Inferior parietal cortex (tissue), 1 donor: ENCODE results near the gene FAIM2.

ENCODE experiments used
- DNase-seq: peaks from one replicate; pipeline ENCODE4 v3.0.0-alpha.2; 2016; ENCODE audit errors: extremely low spot score

Gene FAIM2

GRCh38 chr12:49939707-49940106, 36.0 kb upstream of the FAIM2 start:
- DNase-seq, result no peak

- no peak for DNase-seq
Measured at GRCh38 chr12:49939307-49939706, 35.6 kb upstream of the FAIM2 start.

DNA sequence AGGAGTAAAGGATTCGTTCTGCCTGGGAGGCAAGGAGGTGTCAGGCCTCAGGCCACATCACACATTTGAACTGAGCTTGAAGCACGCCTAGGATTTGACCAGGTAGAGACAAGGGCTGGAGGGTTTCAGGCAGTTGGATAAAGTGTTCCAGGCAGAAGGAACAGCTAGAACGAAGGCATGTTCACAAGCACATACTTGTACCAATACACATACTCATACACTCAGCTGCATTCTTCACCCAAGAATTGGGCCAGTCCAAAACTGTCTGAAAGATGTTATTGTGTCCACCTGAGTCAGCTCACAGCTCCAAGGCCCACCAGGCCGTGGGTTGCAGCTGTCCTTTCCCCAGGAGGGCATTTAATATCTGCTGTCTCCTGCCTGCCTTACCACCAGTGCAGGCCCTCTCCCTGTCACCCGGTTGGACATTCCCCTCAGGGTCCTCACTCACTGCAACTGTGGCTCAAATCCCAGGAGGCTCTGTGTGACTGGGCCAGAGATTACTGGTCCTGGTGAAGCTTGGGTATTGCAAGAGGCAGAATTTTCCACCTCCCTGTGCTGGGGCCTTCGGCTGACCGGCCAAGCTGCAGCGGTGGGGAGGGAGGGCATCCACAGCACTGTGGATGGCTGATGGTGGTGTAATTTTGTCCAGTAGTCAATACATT, 34.1 kb upstream of the FAIM2 start:
- DNase-seq, result no peak

DNA sequence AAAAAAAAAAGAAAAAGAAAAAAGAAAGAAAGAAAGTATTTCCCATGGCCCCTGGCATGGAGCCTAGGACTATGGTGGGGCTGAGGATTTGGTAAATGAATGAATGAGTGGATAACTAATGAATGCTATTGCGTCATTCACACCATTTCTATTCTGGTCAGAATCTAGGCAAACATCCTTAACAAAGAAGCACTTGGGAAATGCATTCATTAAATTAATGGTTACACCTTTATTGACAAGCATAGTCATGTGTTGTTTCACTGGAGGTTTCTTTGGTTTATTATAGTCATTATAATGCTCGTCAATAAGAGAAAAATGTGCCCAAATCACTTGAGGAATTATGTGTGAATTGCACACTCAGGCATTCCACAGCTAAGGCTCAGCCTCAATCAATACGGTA, 33.2 kb upstream of the FAIM2 start:
- DNase-seq, result no peak

GRCh38 chr12:49934505-49934904, 30.8 kb upstream of the FAIM2 start:
- DNase-seq, result no peak

DNA sequence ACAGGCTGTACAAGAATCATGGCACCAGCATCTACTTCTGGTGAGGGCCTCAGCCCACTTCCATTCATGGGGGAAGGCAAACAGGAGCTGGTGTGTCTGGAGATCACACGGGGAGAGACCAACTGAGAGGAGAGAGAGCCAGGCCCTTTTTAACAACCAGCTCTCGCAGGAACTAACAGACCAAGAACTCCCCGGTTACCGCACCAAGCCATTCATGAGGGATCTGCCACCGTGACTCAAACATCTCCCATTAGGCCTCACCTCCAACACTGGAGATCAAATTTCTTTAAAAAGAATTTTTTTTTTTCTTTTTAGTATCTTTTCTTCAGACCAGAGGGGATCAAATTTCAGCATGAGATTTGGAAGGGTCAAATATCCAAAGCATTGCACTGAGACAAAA, 30.1 kb upstream of the FAIM2 start:
- DNase-seq, result no peak

DNA sequence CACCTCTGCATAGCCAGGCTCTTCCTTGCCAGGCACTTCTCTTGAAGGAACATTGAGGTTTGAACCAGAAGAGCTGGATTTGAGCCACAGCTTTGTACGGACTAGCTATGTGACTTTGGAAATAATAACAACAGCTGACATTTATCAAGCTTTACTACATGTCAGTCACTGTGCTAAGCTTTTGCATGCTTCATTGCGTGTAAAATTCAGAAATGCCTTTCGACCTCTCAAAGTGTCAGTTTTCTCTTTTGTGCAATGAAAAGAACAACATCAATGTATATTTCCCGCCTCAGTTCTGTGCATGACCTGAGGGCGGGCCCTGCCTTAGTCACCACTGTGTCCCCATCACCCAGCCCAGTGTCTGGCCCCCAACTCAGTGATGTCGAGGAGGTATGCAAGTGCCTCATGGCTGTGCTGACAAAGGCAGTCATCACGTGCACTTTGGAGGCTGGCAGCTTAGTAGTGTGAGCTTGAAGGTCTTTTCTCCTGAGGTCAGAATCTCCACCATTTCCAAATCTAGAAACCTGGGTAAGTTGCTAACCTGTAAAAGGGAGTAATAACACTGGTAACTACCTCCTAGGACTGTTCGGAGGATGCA, 28.9 kb upstream of the FAIM2 start:
- no peak for DNase-seq

GRCh38 chr12:49932023-49932422, 28.3 kb upstream of the FAIM2 start:
- DNase-seq, result no peak

GRCh38 chr12:49930515-49931288, 27.0 kb upstream of the FAIM2 start:
- no peak for DNase-seq

GRCh38 chr12:49929581-49929980, 25.9 kb upstream of the FAIM2 start:
- DNase-seq, result no peak

DNA sequence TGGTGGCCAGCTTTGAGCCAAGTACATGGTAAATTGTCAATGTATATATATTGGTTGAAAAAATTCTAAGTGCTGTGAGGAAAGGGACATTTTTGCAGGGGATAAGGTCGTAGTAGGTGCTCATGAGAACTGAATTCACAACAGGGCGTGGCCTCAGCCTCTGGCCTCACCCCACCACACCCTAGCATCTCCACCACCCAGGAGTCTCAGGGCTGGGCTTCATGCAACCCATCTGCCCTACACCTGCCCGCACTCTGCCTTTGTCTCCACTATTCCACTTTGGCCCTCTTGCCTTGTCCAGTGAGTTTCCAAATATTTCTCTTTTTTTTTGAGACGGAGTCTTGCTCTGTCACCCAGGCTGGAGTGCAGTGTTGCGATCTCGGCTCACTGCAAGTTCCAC, 24.8 kb upstream of the FAIM2 start:
- no peak for DNase-seq

DNA sequence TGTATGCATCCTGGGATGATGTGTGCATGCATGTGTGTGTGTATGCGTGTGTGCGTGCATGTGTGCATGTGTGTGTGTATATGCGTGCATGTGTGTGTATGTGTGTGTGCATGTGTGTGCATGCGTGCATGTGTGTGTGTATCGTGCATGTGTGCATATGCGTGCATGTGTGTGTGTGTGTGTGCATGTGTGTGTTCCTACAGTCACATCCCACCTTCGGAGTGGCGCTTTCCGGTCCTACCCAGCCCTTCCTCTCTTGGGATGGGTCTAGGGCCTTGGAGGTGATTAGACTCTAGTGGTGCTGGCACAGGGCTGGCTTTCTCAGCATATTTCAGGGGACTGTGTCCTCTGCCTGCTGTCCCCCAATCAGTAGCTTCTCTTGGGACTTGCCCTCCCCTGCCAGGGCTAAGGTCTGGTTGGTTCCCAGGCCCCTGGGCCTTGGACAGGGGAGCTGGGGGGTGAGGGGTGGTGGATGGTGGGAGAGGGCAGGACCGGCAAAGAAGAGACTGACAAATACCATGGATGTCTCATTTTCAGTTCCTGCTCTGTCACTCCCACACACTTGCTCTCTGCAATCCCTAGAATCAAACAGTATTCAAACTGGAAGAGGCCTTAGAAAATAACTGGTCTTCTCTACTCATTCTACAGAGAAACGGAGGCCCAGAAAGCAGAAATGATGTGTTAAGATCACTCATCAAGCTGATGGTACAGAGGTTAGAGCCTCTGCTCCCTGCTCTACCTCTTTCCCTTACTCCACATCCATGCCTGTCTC, 21.9 kb upstream of the FAIM2 start:
- no peak for DNase-seq

DNA sequence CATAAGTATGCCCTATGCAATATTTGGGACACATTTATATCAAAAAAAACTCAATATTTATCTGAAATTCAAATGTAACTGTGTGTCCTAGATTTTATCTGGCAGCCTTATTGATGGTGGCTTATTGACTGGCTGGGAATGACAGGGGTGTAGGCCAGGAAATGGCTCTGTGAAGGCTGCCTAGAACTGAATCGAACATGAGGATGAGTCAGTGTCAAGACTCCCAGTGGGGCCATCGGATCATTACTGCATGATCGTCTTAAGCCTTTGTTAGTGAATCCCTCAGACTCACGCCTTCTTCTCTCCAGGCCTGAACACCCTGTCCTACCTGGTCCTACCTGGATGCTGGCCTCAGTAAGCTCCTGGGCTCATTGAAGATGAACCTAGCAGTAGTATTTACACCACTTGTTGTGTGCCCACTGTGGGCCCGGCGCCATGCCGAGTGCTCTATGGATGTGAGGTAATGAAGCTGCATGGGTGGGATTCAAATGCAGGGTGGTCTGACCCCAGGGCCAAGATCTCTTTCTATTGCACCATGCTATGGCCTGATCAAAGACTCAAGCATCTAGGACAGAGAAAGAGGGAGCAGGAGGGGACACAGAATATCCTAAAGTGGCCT, 21.0 kb upstream of the FAIM2 start:
- no peak for DNase-seq

GRCh38 chr12:49923880-49924556, 20.3 kb upstream of the FAIM2 start:
- DNase-seq, result no peak

GRCh38 chr12:49923035-49923644, 19.4 kb upstream of the FAIM2 start:
- no peak for DNase-seq

- no peak for DNase-seq
Measured at GRCh38 chr12:49922349-49923034, 18.8 kb upstream of the FAIM2 start.

- DNase-seq, result no peak
Measured at GRCh38 chr12:49921936-49922335, 18.2 kb upstream of the FAIM2 start.

DNA sequence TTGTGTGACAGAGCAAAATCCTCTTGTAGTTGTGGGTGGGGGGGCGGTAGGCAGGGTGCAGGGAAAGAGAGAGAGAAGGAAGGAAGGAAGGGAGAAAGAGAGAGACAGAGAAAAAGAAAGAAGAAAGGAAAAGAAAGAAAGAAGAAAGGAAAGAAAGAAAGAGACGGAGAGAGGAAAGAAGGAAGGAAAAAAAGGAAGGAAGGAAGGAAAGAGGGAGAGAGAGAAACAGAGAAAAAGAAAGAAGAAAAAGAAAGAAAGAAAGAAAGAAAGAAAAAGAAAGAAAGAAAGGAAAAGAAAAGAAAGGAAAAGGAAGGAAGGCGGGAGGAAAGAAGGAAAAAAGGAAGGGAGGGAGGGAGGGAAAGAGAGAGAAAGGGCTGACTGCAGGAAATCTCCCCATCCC, 17.6 kb upstream of the FAIM2 start:
- no peak for DNase-seq

GRCh38 chr12:49920915-49921286, 17.2 kb upstream of the FAIM2 start:
- no peak for DNase-seq

DNA sequence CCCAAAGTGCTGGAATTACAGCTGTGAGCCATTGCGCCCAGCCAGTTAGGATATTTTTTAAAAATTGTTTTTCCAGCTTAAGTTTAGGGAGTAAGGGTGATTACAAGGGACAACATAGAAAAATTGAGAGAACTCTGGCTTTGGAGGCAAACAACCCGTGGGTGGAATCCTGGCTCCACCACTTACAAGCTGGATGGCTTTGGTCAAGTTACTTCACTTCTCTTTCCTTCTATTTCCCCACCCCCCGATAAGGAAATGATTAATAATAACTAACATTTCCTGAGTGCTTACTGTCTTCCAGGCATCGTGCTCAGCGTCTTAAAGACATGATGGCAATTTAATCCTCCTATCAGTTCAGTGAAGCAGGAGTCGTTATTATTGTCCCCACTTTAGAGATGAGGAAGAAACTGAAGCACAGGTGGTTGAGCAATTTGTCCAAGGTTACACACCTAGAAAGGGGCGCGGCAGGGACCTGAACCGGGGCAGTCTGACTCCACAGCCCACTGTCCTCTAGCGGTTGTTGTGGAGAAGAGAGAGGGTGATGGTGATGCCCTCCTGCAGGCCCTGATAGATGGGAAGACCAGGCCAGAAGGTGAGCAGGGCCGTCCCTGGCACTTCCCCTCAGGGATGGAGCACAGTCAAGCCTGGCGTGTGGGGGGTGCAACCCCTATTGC, 16.7 kb upstream of the FAIM2 start:
- DNase-seq, result no peak
